Activated CD4-positive, alpha-beta T cell treated with anti-CD3 and anti-CD28 coated beads, Interleukin-2, amount 50 U/mL, for 16 hours (primary cell): Measurements from ENCODE around the gene RNGTT.
"Not testable (repeated sequence)": the region's sequence is repeated elsewhere in the genome, so short reads cannot be mapped to it uniquely, and the experiment has no call there.

Experiments
- DNase-seq: peaks from one replicate; pipeline ENCODE4 v3.0.0-alpha.2; 2020

Gene RNGTT

DNA sequence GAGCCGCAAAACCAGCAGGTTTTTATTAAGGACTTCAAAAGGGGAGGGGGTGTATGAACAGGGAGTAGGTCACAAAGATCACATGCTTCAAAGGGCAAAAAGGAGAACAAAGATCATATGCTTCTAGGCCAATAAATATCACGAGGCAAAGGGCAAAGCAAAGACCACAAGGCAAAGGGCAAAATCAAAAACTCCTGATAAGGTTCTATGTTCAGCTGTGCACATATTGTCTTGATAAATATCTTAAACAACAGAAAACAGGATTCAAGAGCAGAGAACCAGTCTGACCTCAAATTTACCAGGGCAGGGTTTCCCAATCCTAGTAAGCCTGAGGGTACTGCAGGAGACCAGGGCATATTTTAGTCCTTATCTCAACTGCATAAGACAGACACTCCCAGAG is 5.8 kb upstream of the RNGTT start:
- DNase-seq: not testable (repeated sequence)

DNA sequence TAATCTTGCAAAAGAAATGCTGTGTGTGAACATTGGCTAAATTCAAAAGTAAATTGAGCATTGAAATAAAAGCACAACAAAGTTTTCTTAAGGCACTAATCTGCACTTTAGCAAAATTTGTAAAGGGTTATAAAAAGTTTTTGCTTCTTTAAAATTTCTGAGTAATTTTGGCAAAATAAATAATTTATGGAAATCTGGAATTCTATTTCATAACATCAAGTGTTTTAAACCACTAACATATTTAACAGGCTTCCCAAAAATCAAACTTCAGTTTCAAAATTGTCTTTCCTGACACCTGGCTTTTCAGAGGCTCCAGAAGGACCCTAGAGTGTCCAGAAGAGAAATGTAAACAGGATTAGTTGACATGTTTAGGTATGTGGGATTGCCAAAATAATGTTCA is 4.5 kb upstream of the RNGTT start:
- DNase-seq: no peak

DNA sequence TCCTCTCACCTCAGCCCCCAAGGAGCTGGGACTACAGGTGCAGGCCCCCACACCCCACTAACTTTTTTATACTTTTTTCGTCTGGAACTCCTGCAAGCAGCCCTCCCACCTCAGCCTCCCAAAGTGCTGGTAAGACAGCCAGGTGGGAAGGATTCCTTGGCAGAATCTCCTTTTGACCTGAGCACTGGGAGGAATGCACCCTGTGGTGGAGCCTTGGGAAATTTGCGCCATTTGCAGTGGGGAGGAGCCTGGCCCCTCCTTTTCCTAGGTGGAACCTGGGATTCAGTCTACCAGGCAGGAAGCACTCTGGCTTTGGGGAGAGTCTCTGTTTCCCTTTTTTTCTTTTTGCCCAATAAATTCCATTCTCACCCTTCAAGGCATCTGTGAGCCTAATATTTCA is 2.3 kb upstream of the RNGTT start:
- DNase-seq: no peak

DNA sequence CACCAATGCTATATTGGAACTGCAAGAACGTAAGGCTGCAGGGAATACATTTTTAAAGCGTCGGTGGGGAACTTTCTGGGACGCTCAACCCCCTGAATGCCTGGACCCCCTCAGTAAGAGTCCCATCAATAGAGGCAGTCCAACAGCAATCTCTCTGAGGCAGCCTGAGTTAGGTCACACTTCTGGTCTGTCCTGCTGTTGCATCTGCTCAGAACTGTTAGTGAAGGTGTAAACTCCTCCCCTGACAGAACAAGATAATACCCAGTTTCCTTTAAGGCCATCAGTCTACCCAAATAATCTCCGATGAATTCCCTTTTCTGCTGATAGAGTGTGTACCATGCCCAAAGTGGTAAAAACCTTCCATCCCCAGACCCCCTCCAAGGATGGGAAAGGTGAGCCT is 1.1 kb upstream of the RNGTT start:
- DNase-seq: no peak

DNA sequence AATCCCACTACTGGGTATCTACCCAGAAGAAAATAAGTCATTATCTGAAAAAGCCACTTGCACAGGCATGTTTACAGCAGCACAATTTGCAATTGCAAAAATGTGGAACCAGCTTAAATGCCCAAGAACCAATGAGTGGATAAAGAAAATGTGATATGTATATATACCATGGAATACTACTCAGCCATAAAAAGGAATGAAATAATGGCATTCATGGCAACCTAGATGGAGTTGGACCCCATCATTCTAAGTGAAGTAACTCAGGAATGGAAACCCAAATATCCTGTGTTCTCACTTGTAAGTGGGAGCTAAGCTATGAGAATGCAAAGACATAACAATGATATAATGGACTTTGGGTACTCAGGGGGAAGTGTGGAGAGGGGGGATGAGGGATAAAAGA is 4.6 kb downstream of the RNGTT start:
- no peak for DNase-seq

DNA sequence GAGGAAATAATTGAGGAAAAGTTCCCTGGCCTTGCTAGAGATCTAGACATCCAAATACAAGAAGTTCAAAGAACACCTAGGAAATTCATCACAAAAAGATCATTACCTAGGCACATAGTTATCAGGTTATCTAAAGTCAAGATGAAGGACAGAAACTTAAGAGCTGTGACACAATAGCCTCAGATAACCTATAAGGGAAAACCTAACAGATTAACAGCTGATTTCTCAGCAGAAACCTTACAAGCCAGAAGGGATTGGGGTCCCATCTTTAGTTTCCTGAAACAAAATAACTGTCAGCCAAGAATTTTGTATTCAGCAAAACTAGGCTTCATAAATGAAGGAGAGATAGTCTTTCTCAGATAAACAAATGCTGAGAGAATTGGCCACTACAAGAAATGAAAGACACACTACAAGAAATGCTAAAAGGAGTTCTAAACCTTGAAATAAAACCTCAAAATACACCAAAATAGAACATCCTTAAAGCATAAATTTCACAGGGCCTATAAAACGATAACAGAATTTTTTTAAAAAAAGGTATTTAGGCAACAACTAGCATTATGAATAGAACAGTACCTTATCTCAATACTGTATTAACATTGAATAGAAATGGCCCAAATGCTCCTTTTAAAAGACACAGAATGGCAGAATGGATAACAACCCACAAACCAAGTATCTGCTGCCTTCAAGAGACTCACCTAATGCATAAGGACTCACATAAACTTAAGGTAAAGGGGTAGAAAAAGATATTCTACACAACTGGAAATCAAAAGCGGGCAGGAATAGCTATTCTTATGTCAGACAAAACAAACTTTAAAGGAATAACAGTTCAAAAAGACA is 9.7 kb downstream of the RNGTT start:
- DNase-seq: no peak

DNA sequence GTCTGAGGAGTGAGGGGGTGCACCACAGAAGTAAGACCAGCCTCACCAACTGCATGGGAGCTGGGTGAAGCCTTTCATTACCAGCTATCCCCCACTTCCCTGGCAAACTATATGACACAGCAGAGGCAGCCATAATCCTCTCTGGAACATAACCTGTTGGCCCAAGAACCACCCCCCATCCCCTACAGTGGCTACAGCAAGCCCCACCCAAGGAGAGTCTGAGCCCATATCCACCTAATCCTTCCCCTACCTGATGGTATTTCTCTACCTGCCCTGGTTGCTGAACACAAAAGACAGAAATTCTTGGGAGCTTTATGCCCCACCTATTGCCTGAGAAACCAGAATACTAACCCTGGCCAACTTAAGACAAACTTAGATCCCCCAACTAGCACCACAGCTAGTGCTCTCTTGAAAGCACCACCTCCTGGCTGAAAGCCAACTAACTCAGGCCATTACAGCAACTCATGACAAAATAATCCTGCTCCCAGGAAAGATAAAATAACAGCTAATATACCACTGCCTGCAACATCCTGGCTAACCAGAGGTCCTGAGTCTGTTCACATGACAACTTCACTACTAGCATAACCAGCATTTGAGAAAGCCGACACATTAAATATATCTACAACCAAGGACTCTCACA is 11.2 kb downstream of the RNGTT start:
- no peak for DNase-seq

DNA sequence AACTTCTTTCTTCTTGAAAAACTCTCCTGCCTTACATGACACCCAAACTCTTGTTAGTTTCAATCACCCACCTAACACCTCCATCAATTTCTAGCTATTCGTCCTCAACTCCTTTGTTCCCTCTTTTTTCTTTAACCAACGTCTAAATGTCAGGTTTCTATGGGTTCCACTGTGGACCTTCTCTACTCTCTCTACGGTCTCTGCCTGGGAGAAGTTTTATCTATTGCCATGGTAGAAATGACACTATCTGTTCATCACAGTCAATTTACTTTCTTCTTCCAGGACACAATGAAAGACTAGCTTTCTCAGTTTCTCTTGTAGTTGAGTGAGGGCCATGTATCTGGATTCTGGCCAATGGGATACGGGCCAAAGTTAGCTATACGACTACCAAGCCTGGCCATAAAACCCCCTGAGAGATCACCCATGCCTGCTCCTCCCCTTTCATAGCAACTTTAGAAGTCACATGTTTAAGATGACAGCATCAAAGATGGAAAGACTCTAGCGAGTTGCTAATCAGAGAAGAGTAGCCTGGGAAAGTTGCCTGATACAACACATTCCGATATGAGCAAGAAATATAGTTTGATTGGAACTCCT is 17.9 kb downstream of the RNGTT start:
- DNase-seq: no peak

DNA sequence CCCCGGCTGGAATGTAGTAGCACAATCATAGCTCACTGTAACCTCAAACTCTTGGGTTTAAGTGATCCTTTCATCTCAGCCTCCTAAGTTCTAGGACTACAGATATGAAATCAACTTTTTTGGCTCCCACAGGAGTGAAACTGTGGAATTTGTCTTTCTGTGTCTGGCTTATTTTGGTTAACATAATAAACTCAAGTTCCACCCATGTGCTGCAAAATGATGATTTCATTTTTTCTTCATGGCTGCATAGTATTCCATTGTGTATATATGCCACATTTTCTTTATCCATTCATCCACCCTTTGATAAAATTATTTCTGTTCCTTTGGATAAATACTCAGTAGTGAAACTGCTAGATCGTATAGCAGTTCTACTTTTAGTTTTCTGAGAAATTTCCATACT is 29.9 kb downstream of the RNGTT start:
- no peak for DNase-seq

DNA sequence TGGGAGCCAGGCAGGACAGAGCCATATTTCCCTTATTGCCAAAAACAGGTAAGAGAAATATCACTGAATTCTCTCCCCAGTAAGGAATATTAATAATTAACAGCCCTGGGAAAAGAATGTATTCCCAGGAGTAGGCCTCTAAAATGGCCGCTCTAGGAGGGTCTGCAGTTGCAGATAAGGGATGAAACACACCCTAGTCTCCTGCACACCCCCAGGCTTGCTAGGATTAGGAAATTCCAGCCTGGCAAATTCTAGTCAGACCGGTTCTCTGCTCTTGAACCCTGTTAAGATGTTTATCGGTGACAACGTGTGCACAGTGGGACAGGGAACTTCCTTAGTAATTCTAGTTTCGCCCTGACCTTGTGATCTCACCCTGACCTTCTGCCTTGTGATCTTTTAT is 31.4 kb downstream of the RNGTT start:
- DNase-seq: not testable (repeated sequence)

DNA sequence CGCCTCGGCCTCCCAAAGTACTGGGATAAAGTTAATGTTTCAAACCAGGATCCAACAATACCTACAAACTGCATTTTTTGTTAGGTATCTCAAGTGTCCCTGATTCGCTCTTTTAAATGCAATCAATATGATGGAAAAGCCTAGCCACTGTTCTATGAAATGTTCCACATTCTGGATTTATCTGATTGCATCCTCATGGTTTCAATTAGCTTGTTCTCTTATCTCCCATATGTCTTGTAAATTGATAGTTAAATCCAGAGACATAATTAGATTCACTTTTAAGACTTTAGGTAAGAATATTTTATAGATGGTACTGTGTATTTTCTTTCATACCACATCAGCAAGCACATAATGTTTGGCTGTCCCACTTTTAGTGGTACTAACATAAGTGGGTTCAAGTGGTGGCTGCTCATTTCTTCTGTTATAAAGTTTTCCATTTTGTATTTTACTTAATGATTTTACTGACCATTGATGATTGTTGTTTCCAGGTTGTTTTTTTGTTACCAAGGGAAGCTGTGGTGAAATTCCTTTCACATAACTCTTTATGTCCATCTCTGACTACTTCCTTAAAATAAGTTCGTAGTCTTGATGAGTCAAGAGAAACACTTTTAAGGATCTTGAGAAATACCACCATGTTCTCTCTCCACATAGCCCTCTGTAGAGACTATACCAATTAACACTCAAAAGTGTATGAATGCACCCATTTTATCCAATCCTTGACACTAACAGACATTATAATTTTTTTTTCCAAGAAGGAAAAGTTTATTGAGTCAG is 40.5 kb downstream of the RNGTT start:
- no peak for DNase-seq

DNA sequence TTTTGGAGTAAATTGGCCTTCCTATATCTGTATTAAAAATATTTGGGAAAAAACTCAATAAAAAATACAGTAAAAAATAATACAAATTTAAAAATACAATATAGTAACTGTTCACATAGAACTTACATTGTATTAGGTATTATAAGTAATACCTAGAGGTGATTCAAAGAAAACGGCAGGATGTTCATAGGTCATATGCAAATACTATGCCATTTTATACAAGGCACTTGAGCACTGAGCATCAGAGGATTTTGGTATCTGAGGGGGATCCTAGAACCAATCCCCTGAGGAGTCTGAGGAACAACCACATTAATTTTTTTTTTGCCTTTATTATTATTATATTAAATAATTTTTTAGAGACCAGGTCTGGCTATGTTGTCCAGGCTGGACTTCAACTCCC is 41.7 kb downstream of the RNGTT start:
- no peak for DNase-seq

DNA sequence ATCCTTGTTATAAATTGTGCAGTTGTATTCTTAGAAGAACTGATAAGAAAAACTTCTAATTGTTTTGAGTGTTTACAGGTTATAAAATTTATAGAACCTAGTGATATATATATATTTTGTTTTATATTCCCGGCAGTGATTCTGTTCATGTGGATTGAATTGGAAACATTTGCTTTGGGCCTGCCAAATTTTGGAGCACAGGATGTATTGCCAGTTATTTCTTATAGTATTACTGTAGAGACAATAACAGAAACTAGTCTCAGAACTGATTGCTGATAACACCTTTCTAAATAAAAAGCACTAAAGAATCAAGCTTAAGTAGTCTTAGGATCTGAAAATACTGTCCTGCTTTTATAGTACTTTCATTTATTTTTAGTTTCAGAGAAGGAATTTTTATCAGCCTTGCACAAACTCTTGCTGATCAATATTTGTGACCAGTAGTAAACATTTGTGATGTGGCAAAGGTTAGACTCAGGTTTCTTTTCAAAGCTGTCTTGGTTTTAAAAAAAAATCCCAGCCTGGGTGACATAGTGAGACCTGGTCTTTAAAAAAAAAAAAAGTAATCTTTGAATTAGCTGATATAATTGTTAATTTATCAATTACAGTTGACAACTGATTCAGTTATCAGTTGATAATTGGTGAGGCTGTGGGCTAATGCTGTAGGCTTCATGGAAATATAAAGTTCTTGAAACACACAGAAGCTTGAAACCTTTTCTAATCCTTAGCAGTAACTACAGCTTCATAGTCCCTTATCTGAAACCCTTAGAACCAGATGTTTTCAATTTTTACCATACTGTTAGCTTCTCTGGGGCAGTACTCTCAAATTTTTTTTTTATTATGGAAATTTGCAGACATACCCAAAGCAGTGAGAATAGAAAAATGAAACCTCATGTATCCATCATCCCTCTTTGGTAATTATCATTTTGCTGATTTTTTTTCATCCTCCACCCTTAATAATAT is 42.4 kb downstream of the RNGTT start:
- DNase-seq: no peak

DNA sequence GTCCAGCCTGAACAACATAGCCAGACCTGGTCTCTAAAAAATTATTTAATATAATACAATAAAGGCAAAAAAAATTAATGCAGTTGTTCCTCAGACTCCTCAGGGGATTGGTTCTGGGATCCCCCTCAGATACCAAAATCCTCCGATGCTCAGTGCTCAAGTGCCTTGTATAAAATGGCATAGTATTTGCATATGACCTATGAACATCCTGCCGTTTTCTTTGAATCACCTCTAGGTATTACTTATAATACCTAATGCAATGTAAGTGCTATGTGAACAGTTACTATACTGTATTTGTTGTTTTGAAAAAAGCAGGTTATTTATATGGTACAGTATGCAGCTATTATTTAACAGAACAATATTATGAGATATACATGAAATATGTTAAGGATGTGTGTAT is 43.3 kb downstream of the RNGTT start:
- DNase-seq: no peak

DNA sequence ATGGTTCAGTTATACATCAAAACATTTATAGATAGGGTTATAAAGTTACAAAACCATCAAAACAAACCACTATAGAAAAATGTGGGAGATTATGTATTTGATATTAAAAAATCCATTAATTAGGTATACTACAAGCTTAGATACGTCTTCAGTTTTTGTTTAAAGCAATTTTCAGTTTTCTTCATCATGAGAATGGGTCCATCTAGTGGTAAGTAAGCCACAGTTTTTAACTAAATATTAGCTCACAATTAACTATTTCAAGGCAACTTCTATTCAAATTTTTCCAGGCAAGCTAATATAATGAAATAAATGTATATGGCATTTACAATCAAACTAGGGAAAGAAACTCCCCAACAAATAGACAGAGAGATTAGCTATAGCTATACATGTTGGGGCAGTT is 44.4 kb downstream of the RNGTT start:
- DNase-seq: no peak

DNA sequence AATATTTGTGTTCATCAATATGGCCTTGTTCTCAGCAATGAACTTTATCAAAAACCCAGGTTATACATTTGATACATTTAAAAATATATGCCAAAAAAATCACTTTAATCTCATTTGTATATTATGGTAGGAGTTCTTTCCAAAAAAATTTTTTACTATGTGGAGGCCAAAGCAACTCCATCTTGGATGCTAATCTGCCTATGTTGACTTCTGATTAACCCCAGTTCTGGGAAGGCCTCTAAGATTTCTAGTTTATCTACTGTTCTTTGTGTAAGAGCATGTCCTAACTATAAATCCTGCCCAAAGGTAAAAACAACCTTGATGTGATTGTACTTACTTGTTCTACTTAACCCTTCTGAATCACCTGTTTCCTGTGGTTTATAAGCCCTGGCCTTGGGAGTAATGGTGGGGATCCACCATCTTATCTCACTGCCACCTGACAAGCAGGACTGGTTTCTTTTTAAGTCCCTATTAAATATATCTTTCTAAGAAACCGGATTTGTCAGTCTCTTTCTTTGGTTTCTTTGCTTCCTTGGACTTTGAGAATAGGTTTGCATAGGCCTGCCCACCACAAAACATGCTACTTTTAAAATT is 46.7 kb downstream of the RNGTT start:
- peak; percentile 2 for DNase-seq

DNA sequence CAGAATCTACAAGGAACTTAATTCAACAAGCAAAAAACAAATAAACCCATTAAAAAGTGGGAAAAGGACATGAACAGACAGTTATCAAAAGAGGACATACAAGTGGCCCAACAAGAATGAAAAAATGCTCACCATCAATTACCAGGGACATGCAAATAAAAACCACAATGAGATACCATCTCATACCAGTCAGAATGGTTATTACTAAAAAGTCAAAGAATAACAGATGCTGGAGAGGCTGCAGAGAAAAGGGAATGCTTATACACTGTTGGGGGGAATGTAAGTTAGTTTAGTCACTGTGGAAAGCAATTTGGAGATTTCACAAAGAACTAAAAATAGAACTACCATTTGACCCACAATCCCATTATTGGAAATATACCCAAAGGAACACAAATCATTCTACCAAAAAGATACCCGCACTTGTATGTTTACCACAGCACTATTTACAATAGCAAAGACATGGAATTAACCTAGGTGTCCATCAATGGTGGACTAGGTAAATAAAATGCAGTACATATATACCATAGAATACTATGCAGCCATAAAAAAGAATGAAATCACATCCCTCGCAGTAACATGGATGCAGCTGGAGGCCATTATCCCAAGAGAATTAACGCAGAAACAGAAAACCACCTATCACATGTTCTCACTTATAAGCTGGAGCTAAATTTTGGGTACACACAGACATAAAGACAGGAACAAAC is 48.4 kb downstream of the RNGTT start:
- no peak for DNase-seq

DNA sequence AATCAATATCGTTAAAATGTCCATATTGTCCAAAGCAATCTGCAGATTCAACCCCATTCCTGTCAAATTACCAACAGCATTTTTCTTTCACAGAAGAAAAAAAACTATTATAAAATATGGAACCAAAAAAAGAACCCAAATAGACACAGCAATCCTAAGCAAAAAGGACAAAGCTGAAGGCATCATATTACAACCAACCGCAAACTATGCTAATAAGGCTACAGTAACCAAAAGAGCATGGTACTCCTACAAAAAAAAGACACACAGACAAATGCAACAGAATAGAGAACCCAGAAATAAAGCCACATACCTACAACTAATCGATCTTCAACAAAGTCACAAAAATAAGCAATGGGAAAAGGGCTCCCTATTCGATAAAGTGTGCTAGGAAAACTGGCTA is 49.2 kb downstream of the RNGTT start:
- DNase-seq: no peak

DNA sequence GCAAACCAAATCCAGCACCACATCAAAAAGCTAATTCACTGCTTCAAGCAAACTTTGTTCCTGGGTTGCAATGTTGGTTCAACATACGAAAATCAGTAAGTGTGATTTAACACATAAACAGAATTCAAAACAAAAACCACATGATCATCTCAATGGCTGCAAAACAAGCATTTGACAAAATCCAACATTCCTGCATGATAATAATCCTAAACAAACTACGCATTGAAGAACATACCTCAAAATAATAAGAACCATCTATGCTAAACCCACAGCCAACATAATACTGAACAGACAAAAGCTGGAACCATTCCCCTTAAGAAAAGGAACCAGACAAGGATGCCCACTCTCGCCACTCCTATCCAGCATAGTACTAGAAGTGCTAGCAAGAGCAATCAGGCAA is 49.9 kb downstream of the RNGTT start:
- no peak for DNase-seq

DNA sequence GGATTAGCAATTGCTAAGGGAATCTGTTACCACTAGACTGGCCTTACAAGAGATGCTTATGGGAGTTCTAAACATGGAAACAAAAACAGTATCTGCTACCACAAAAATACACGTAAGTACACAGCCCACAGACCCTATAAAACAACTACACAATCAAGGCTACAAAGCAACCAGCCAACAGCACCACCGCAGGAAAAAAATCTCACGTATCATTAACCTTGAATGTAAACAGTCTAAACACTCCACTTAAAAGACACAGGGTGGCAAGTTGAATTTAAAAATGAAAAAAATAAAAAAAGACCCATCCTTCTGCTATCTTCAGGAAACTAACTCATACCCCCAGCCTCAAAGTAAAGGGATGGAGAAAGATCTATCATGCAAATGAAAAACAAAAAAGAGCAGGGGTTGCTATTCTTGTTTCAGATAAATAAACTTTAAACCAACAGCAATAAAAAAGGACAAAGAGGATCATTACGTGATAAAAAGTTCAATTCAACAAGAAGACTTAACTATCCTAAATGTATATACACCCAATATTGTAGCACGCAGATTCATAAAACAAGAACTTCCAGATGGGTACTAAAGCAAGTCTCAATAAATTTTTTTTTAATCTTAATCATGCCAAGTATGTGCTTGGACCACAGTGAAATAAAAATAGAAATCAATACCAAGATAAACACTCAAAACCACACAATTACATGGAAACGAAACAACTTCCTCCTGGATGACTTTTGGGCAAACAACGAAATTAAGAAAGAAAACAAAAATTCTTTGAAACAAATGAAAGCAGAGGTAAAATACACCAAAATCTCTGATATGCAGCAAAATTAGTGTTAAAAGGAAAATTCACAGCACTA is 52.3 kb downstream of the RNGTT start:
- no peak for DNase-seq
